ENCODE measurements around the gene ZFP36L2. TPM values are rescaled to one million over a fixed set of nuclear protein-coding genes. Genes with fewer than 3 reads are reported as not detected.

The ZFP36L2 gene
- total and polyA plus RNA-seq, 12 donors = 8.4 to 333 (median 107) TPM

DNA sequence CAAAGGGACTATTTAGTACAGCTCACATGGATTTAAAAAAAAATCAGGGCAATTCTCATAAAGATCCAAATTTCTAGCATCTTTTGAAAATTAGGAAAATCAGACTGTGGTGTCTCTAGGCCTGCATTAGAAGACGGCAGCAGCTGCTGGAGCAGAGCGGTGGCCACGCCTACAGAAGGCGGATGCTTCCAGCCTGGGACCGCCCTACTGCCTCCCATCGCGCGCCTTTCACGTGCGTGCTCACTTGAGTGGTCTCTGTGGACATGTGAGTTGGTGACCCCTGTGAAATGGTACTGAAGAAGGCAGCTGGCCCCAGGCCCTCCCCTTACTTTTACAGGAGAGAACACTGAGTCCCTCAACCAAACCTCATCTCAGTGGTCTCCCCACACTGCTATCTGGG is 15.2 kb upstream of the ZFP36L2 start:
- H3K9me3 ChIP-seq (replicated peaks in 1 of 3) = no peaks in the 10 kb centered on the region
- H3K4me3 ChIP-seq = no peak overlapping the region
- no peaks in the 10 kb centered on the region for H3K27me3 ChIP-seq
- H3K4me1 ChIP-seq (replicated peaks in 1 of 2) = peaks cover 15 to 24% of the 10 kb centered on the region in 2 donors
- intact Hi-C loops (cut with DNase I) = no loop called here
- no peak for TF ChIP-seq POLR2A (IDR thresholded peaks at IDR 0.05)
- TF ChIP-seq, protein P1, sequence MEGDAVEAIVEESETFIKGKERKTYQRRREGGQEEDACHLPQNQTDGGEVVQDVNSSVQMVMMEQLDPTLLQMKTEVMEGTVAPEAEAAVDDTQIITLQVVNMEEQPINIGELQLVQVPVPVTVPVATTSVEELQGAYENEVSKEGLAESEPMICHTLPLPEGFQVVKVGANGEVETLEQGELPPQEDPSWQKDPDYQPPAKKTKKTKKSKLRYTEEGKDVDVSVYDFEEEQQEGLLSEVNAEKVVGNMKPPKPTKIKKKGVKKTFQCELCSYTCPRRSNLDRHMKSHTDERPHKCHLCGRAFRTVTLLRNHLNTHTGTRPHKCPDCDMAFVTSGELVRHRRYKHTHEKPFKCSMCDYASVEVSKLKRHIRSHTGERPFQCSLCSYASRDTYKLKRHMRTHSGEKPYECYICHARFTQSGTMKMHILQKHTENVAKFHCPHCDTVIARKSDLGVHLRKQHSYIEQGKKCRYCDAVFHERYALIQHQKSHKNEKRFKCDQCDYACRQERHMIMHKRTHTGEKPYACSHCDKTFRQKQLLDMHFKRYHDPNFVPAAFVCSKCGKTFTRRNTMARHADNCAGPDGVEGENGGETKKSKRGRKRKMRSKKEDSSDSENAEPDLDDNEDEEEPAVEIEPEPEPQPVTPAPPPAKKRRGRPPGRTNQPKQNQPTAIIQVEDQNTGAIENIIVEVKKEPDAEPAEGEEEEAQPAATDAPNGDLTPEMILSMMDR (IDR thresholded peaks at IDR 0.05) = no peak
- no peak overlapping the region for H3K27ac ChIP-seq
- 89 to 98% (median 93%) methylated on average over 10 of the region's 10 CpGs for WGBS, 4 donors
- no peak for DNase-seq
- no peaks in the 10 kb centered on the region for H3K36me3 ChIP-seq (replicated peaks in 1 of 2)

DNA sequence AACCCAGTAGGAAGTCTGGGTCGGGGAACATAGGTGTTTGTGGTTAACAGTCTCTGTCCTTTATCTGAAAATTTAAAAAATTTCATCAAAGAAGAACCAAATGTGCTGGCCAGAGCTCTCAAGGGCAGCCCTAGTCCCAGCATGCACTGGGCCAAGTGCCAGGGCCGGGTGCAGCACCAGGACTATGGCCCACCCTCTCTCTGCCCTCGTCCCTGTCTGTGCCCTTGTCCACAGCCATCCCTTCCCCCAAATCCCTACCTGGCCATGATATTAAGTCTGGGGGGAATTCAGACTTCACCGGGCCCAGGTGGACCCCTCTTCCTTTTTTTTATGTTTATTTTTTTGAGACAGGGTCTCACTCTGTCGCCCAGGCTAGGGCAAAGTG is 14.4 kb upstream of the ZFP36L2 start:
- peak overlapping the region; percentile 57 to 89 (median 78) for H3K27ac ChIP-seq
- H3K27me3 ChIP-seq = no peaks in the 10 kb centered on the region
- TF ChIP-seq, protein P1 (IDR thresholded peaks at IDR 0.05) = no peak
- TF ChIP-seq POLR2A (IDR thresholded peaks at IDR 0.05) = peak in 1 of 2 donors; percentile 27
- intact Hi-C loops (cut with DNase I) = no loop called here
- H3K4me3 ChIP-seq = no peak overlapping the region
- 51 to 64% (median 56%) methylated on average over 5 of the region's 5 CpGs for WGBS, 4 donors
- H3K36me3 ChIP-seq (replicated peaks in 1 of 2) = no peaks in the 10 kb centered on the region
- peaks cover 15 to 22% of the 10 kb centered on the region in 2 donors for H3K4me1 ChIP-seq (replicated peaks in 1 of 2)
- H3K9me3 ChIP-seq (replicated peaks in 1 of 3) = no peaks in the 10 kb centered on the region
- peak; percentile 58 to 80 (median 74) for DNase-seq

DNA sequence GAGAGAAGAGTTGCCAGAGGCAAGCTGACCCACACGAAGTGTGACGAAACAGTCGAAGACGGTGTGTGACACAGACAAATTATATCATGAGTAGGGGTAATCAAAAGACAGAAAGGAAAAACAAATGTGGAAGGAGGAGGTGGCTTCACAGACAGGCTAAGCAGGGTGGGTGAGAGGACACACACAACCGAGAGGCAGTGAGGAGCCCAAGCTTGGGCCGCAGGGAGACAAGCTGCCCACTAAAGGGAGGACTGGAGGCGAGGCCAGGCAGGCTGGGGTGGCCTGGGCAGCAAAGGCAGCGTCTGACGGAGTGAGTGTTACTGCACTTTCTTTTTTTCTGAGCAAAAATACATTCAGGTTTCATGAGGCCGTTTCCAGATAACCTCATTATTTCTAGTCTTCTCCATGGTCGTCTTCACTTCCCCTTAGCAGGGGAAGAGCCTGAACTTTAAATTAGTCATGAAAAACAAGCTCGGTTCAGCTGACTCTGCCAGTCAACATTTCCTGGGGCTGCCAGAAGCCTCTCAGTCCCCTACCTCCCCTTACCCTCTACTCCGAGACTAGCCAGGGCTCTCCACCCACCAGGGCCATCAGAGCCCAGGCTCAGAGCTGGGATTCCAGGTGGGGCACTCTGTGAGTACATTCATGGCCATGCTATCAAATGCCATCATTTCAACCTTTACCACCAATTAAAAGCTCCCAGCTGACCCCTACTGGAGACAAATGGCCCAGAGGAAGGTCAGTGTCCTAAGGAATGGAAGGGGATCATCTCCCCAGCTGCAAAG is 13.8 kb upstream of the ZFP36L2 start:
- DNase-seq = no peak
- H3K9me3 ChIP-seq (replicated peaks in 1 of 3) = no peaks in the 10 kb centered on the region
- H3K36me3 ChIP-seq (replicated peaks in 1 of 2) = no peaks in the 10 kb centered on the region
- no peak for TF ChIP-seq POLR2A (IDR thresholded peaks at IDR 0.05)
- TF ChIP-seq, protein P1 (IDR thresholded peaks at IDR 0.05) = peak in 2 of 6 experiments; percentile 14 to 16
- intact Hi-C loops (cut with DNase I) = loop anchor here in 1 of 2 donors (10.0 kb wide), 1 partner anchor 245 kb away; no protein-coding TSS in a partner anchor
- H3K4me3 ChIP-seq = no peak overlapping the region
- no peaks in the 10 kb centered on the region for H3K27me3 ChIP-seq
- H3K4me1 ChIP-seq (replicated peaks in 1 of 2) = peaks cover 15 to 22% of the 10 kb centered on the region in 2 donors
- peak overlapping the region; percentile 57 to 89 (median 78) for H3K27ac ChIP-seq
- 66 to 78% (median 70%) methylated on average over 13 of the region's 13 CpGs for WGBS, 4 donors

DNA sequence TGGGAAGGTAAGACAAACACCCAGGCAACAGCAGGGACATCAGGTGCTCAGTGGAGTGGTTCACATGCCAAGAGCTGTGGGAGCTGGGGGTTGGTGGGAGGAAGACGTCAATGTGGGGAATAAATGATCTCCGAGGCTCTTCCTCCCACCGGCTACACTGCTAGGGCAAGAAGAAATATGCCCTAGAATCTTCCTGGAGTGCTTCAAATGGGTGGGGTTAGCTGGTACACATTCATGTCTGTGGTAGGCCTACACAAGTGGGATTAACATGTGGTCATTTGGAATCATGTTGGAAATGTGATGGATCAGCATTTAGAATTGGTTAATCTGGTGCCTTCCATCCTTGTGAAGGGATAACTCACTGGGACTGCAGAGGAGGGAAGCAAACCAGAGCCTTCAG is 12.4 kb upstream of the ZFP36L2 start:
- H3K27ac ChIP-seq = peak overlapping the region in 1 of 5 donors; percentile 89
- intact Hi-C loops (cut with DNase I) = loop anchor here in 1 of 2 donors (10.0 kb wide), 1 partner anchor 246 kb away; no protein-coding TSS in a partner anchor

More for the DNA sequence above, 12.4 kb upstream of the ZFP36L2 start:
- H3K4me3 ChIP-seq = no peak overlapping the region
- no peaks in the 10 kb centered on the region for H3K36me3 ChIP-seq (replicated peaks in 1 of 2)
- H3K4me1 ChIP-seq (replicated peaks in 1 of 2) = peaks cover 15 to 22% of the 10 kb centered on the region in 2 donors
- no peaks in the 10 kb centered on the region for H3K9me3 ChIP-seq (replicated peaks in 1 of 3)
- H3K27me3 ChIP-seq = no peaks in the 10 kb centered on the region
- no peak for TF ChIP-seq POLR2A (IDR thresholded peaks at IDR 0.05)
- TF ChIP-seq, protein P1 (IDR thresholded peaks at IDR 0.05) = no peak
- no peak for DNase-seq
- 90 to 98% (median 97%) methylated on average over 3 of the region's 3 CpGs for WGBS, 4 donors
